Astrocyte (in vitro differentiated cells and primary cell): ENCODE data around the gene LASP1. TPM values are rescaled to one million over a fixed set of nuclear protein-coding genes. Genes with fewer than 3 reads are reported as not detected.

Source experiments
- DNase-seq: peaks from one replicate; pipeline ENCODE4 v3.0.0-alpha.2; 2010; ENCODE audit warnings: low read depth
- FAIRE-seq: peaks from 2 replicates; lab custom pipeline; 2011; peaks lifted over from hg19 to GRCh38; lab: Jason Lieb, UNC
- H2AFZ ChIP-seq: 2 replicates; pipeline ENCODE4 v1.6.0; 2012; ENCODE audit warnings: low read depth, low read length, inconsistent platforms
- H3K27ac ChIP-seq: 2 replicates; pipeline ENCODE4 v1.5.1; 2011; ENCODE audit warnings: low read depth, low read length, inconsistent platforms
- H3K27me3 ChIP-seq: 2 replicates; pipeline ENCODE4 v1.6.0; 2011; ENCODE audit warnings: low read length, inconsistent platforms; ENCODE audit not compliant: insufficient read depth
- H3K36me3 ChIP-seq: 2 replicates; pipeline ENCODE4 v1.5.1; 2011; ENCODE audit warnings: low read length, inconsistent platforms; ENCODE audit not compliant: insufficient read depth
- H3K4me1 ChIP-seq: 2 replicates; pipeline ENCODE4 v1.5.1; 2011; ENCODE audit warnings: low read length, inconsistent platforms; ENCODE audit not compliant: insufficient read depth
- H3K4me2 ChIP-seq: 2 replicates; pipeline ENCODE4 v1.6.0; 2012; ENCODE audit warnings: low read length, inconsistent platforms
- H3K4me3 ChIP-seq: 2 replicates; pipeline ENCODE4 v1.5.1; 2011; ENCODE audit warnings: low read depth, mild to moderate bottlenecking, low read length, inconsistent platforms; ENCODE audit not compliant: insufficient read depth
- H3K79me2 ChIP-seq: 2 replicates; pipeline ENCODE4 v1.6.0; 2012; ENCODE audit warnings: mild to moderate bottlenecking, low read length, inconsistent platforms; ENCODE audit not compliant: insufficient read depth
- H3K9ac ChIP-seq: 2 replicates; pipeline ENCODE4 v1.6.0; 2012; ENCODE audit warnings: mild to moderate bottlenecking, low read length, inconsistent platforms
- H3K9me3 ChIP-seq: 2 replicates; pipeline ENCODE4 v1.5.1; 2012; ENCODE audit warnings: low read depth, mild to moderate bottlenecking, low read length, inconsistent platforms; ENCODE audit not compliant: insufficient read depth
- H4K20me1 ChIP-seq: 2 replicates; pipeline ENCODE4 v1.6.0; 2012; ENCODE audit warnings: low read length, inconsistent platforms; ENCODE audit not compliant: insufficient read depth
- H3K27ac Mint-ChIP-seq: one replicate; pipeline ENCODE4 v1.8.0; 2021; ENCODE audit warnings: mild to moderate bottlenecking, mixed read lengths; ENCODE audit not compliant: unreplicated experiment
- H3K27me3 Mint-ChIP-seq: one replicate; pipeline ENCODE4 v1.8.0; 2021; ENCODE audit warnings: low read depth, mixed read lengths; ENCODE audit not compliant: unreplicated experiment
- H3K36me3 Mint-ChIP-seq: one replicate; pipeline ENCODE4 v1.8.0; 2021; ENCODE audit warnings: low read depth, mixed read lengths; ENCODE audit not compliant: unreplicated experiment
- H3K4me1 Mint-ChIP-seq: one replicate; pipeline ENCODE4 v1.8.0; 2021; ENCODE audit warnings: low read depth, mixed read lengths; ENCODE audit not compliant: unreplicated experiment
- H3K4me3 Mint-ChIP-seq: one replicate; pipeline ENCODE4 v1.8.0; 2021; ENCODE audit warnings: mild to moderate bottlenecking, moderate library complexity, mixed read lengths; ENCODE audit not compliant: unreplicated experiment
- H3K9me3 Mint-ChIP-seq: one replicate; pipeline ENCODE4 v1.8.0; 2021; ENCODE audit warnings: mild to moderate bottlenecking, mixed read lengths; ENCODE audit not compliant: unreplicated experiment
- EZH2 ChIP-seq: IDR thresholded peaks from 2 replicates; pipeline ENCODE4 v1.6.1; 2012; ENCODE audit warnings: mild to moderate bottlenecking, low read length, inconsistent platforms; ENCODE audit not compliant: insufficient read depth
- total RNA-seq: library from RNA; stranded (reverse); gene quantifications from 2 replicates; pipeline ENCODE4 v1.2.1, GENCODE V29; 2021
- TF ChIP-seq, protein P1 (sequence below): IDR thresholded peaks from 2 replicates; pipeline ENCODE4 v1.5.1; 2011; ENCODE audit warnings: low read depth, mild to moderate bottlenecking, inconsistent platforms, low read length, moderate library complexity; ENCODE audit not compliant: insufficient read depth

The LASP1 gene
- total RNA-seq, 1 donor from 2014 or later: 421 TPM

DNA sequence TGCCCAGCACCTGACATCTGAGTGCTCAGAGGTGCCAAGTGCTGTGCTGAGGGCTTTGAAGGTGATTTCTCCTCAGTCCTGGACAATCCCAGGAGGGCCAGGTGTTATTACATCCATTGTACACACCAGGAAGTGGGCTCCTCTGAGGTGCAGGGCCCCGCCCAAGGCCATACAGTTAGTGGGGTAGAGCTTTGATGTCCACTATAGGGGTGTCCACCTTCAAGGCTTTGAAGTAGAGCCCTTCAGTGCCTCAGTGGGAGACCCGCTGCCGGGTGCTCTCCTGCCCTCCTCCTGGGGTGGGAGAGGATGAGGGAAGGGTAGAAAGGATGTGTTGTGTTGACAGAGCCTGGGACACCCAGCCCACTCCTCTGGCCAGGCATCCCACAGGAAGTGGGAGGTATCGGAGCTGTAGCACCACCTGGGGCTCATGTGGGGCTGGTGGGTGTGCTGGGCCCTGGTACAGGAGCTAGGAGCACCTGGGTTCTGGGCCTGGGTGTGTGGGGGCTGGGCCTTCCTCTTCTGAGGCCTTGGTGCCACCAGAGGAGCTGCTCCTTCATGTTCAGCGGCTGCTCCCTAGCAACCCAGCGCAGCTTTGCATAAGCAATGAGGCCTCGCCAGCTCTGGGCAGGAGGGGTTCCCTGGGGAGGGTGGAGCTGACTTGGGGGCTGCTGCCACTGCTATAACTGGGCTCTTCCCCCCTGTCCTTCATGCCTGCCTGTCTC, 7.4 kb downstream of the LASP1 start:
- H3K9me3 ChIP-seq: no peaks in the 10 kb centered on the region
- Mint-ChIP-seq H3K27ac (no peak overlapping the region), H3K27me3 (no peaks in the 10 kb centered on the region), H3K9me3 (no peaks in the 10 kb centered on the region), H3K4me3 (peak overlapping the region; percentile 20), H3K36me3 (peaks cover 17% of the 10 kb centered on the region), H3K4me1 (peaks cover 69% of the 10 kb centered on the region)
- H3K27ac ChIP-seq: no peak overlapping the region
- no peak for TF ChIP-seq EZH2
- TF ChIP-seq, protein P1, sequence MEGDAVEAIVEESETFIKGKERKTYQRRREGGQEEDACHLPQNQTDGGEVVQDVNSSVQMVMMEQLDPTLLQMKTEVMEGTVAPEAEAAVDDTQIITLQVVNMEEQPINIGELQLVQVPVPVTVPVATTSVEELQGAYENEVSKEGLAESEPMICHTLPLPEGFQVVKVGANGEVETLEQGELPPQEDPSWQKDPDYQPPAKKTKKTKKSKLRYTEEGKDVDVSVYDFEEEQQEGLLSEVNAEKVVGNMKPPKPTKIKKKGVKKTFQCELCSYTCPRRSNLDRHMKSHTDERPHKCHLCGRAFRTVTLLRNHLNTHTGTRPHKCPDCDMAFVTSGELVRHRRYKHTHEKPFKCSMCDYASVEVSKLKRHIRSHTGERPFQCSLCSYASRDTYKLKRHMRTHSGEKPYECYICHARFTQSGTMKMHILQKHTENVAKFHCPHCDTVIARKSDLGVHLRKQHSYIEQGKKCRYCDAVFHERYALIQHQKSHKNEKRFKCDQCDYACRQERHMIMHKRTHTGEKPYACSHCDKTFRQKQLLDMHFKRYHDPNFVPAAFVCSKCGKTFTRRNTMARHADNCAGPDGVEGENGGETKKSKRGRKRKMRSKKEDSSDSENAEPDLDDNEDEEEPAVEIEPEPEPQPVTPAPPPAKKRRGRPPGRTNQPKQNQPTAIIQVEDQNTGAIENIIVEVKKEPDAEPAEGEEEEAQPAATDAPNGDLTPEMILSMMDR: no peak
- no peak for DNase-seq
- no peak overlapping the region for H3K4me3 ChIP-seq
- H4K20me1 ChIP-seq: peaks cover 96% of the 10 kb centered on the region
- H3K36me3 ChIP-seq: peaks cover 21% of the 10 kb centered on the region
- peak overlapping the region; percentile 30 for H3K4me2 ChIP-seq
- FAIRE-seq: no peak
- H3K4me1 ChIP-seq: peaks cover 80% of the 10 kb centered on the region
- H2AFZ ChIP-seq: no peak overlapping the region
- H3K27me3 ChIP-seq: no peaks in the 10 kb centered on the region
- peaks cover 86% of the 10 kb centered on the region for H3K79me2 ChIP-seq
- no peak overlapping the region for H3K9ac ChIP-seq

GRCh38 chr17:38879878-38880665, 10.2 kb downstream of the LASP1 start:
- no peaks in the 10 kb centered on the region for H3K9me3 ChIP-seq
- FAIRE-seq (no peak), DNase-seq (peak; percentile 77)
- Mint-ChIP-seq H3K27me3 (no peaks in the 10 kb centered on the region), H3K4me1 (peaks cover 72% of the 10 kb centered on the region), H3K4me3 (peak overlapping the region; percentile 74), H3K36me3 (peaks cover 17% of the 10 kb centered on the region), H3K27ac (peak overlapping the region; percentile 87), H3K9me3 (no peaks in the 10 kb centered on the region)
- H3K79me2 ChIP-seq: peaks cover 85% of the 10 kb centered on the region
- no peaks in the 10 kb centered on the region for H3K27me3 ChIP-seq
- TF ChIP-seq EZH2: no peak
- peaks cover 74% of the 10 kb centered on the region for H3K4me1 ChIP-seq
- H3K4me2 ChIP-seq: peak overlapping the region; percentile 78
- peaks cover 95% of the 10 kb centered on the region for H4K20me1 ChIP-seq
- peak overlapping the region; percentile 55 for H3K27ac ChIP-seq
- peaks cover 28% of the 10 kb centered on the region for H3K36me3 ChIP-seq
- H2AFZ ChIP-seq: no peak overlapping the region
- peak overlapping the region; percentile 19 for H3K4me3 ChIP-seq
- peak overlapping the region; percentile 53 for H3K9ac ChIP-seq

DNA sequence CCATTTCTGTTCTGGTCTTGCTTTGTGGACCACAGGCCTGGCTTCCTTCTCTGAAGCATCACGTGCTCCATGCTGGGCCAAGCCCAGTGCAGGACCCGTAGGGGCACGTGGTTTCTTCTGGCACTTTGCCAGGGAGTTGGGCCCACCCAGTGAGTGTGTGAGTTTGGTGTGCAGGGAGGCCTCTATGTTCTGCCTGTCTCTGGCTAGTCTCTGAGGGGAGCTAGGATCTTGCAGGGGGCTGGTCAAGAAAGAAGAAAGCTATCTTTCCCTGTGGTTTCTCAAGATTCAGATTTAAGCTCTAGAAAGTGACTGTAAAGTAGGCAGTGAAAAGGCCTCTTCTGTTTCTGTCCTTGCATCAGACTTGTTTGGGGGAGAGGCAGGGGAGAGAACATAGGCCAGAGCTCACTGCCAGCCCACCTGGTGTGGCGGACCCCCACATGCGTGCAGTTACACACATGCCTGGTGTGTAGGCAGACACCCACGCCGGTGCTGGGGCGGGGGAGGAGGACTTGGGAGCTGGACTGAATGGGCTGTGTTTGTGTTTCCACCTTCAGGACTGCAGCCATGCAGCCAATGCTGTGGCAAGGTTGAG, 11.8 kb downstream of the LASP1 start:
- Histone ChIP-seq H3K4me3 (no peak overlapping the region), H3K9me3 (no peaks in the 10 kb centered on the region), H3K9ac (no peak overlapping the region), H3K27me3 (no peaks in the 10 kb centered on the region), H4K20me1 (peaks cover 98% of the 10 kb centered on the region), H3K4me1 (peaks cover 80% of the 10 kb centered on the region), H3K4me2 (peak overlapping the region; percentile 78), H3K36me3 (peaks cover 31% of the 10 kb centered on the region), H3K27ac (no peak overlapping the region), H3K79me2 (peaks cover 87% of the 10 kb centered on the region), H2AFZ (no peak overlapping the region)
- TF ChIP-seq, protein P1: no peak
- TF ChIP-seq EZH2: no peak
- no peaks in the 10 kb centered on the region for H3K27me3 Mint-ChIP-seq
- peaks cover 81% of the 10 kb centered on the region for H3K4me1 Mint-ChIP-seq
- DNase-seq (peak; percentile 37), FAIRE-seq (no peak)
- H3K9me3 Mint-ChIP-seq: no peaks in the 10 kb centered on the region
- H3K36me3 Mint-ChIP-seq: peaks cover 23% of the 10 kb centered on the region
- peak overlapping the region; percentile 72 for H3K4me3 Mint-ChIP-seq
- peak overlapping the region; percentile 90 for H3K27ac Mint-ChIP-seq
